ENCODE measurements around the gene C1QTNF12. TPM values are rescaled to one million over a fixed set of nuclear protein-coding genes. Genes with fewer than 3 reads are reported as not detected.

The C1QTNF12 gene
- total and polyA plus RNA-seq, 2 of the 8 experiments (the other 6 are each of a cell fraction or from before 2014, with no cell fraction given): 2.1 to 3.7 TPM

DNA sequence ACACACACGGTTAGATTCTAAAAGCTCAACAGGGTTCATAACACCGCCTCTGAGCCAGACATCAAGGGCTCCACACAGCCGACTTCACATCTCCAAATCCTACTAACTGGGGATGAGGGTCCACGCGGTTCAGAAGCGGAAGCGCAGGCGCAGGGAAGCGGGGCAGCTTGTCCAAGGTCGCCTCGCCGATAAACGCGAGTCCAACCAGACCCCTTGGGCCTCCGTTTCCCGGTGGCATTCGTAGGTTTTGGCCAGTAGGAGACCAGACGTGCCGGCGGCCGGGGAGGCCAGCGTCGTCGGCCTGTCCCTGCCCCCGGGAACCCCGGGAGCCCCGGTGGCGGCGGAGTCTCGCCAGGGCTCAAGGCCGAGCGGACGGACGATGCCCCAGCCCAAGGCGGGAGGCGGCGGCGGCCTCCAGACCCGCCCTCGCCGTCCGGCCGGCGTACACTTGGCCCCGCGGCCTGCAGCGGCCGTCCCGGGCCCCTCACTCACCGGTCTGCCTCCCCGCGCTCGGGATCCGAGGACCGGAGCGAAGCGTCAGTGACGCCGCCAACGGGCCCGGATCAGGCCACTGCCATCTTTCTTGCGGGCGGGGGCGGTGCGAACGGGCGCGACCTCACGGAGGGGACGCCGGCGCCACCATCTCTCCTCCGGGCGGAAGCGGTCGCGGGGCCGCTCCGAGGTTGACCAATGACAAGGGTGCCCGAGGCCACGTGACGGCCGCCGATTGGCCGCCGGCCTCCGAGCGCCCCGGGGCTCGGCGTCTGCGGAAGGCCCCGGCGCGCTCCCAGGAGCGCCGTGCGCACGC is 14.9 kb downstream of the C1QTNF12 start, which contains the start of gene SDF4:
SDF4 (minus strand) TSS at position 602 of the 808 bp plus-strand sequence. CDS start 3,229 bp downstream, outside the sequence.
- Histone ChIP-seq H2BK20ac (ENCODE audit: low read length) (no peak within 1 kb of the TSS), H4K5ac (ENCODE audit: insufficient read length, low read depth, low read length) (no peak within 1 kb of the TSS), H4K91ac (replicated peaks; ENCODE audit: insufficient read length, low read length) (no peak within 1 kb of the TSS), H3K4me2 (ENCODE audit: insufficient read depth in 1 of 2, low read depth in 2 of 2, low read length in 2 of 2) (peak within 1 kb of the TSS; percentile 81 to 88), H4K8ac (ENCODE audit: extremely low read depth, insufficient read depth, low read length) (peak within 1 kb of the TSS; percentile 91), H3K18ac (ENCODE audit: extremely low read depth, low read length) (peak within 1 kb of the TSS; percentile 60; the same call in 1 of the 2 replicates), H2BK12ac (ENCODE audit: low read depth, low read length) (peak within 1 kb of the TSS; percentile 17; the same call in 1 of the 2 replicates), H2BK120ac (replicated peaks; ENCODE audit: low read depth, low read length) (no peak within 1 kb of the TSS), H3K23me2 (ENCODE audit: low read depth, low read length) (peaks cover 7% of the 10 kb centered on the region), H3K79me1 (ENCODE audit: low read depth, low read length) (peaks cover 40% of the 10 kb centered on the region), H4K20me1 (replicated peaks in 1 of 2; ENCODE audit: control insufficient read depth in 1 of 2, insufficient read depth in 2 of 2, low read length in 2 of 2) (peaks cover under 1 to 25% of the 10 kb centered on the region in 2 experiments), H3K9ac (replicated peaks in 1 of 4; ENCODE audit: extremely low read depth in 1 of 4, low read depth in 3 of 4, low read length in 3 of 4) (peak within 1 kb of the TSS; percentile 58 to 89 (median 80)), H3K27me3 (replicated peaks in 1 of 4; ENCODE audit: control insufficient read depth in 3 of 4, extremely low read depth in 1 of 4, insufficient read depth in 3 of 4, low read length in 3 of 4) (no peaks in the 10 kb centered on the region; a peak in 1 of 7 replicates), H2AFZ (ENCODE audit: low read length) (peak within 1 kb of the TSS; percentile 21; the same call in 1 of the 2 replicates), H3K9me3 (ENCODE audit: insufficient read depth in 2 of 2, low read depth in 1 of 2, low read length in 1 of 2) (peaks cover 0 to 9% of the 10 kb centered on the region in 2 experiments; a peak in 2 of 4 replicates), H3K79me2 (ENCODE audit: control insufficient read depth in 1 of 2, insufficient read depth in 2 of 2, low read length in 2 of 2) (peaks cover 6 to 34% of the 10 kb centered on the region in 2 experiments; a peak in 3 of 4 replicates), H3K56ac (replicated peaks; ENCODE audit: insufficient read length, low read depth, low read length) (peak within 1 kb of the TSS; percentile 30), H3K36me3 (ENCODE audit: control insufficient read depth in 2 of 4, insufficient read depth in 4 of 4, low read length in 3 of 4) (peaks cover 2 to 22% (median 4%) of the 10 kb centered on the region in 4 experiments; a peak in 4 of 8 replicates), H2AK5ac (ENCODE audit: low read depth, low read length) (peak within 1 kb of the TSS; percentile 25; the same call in 1 of the 2 replicates), H3K23ac (ENCODE audit: insufficient read length) (no peak within 1 kb of the TSS), H2BK5ac (ENCODE audit: low read depth, low read length) (peak within 1 kb of the TSS; percentile 15; the same call in 1 of the 2 replicates), H3K14ac (ENCODE audit: insufficient read length) (no peak within 1 kb of the TSS), H2BK15ac (ENCODE audit: low read length) (peak within 1 kb of the TSS; percentile 88; the same call in 1 of the 2 replicates), H3K4me1 (replicated peaks in 1 of 4; ENCODE audit: control insufficient read depth in 3 of 4, insufficient read depth in 4 of 4, low read length in 3 of 4) (peaks cover 0 to 6% (median under 1%) of the 10 kb centered on the region in 4 experiments; a peak in 4 of 7 replicates), H3K4me3 (ENCODE audit: extremely low read depth in 1 of 4, insufficient read depth in 2 of 4, low read depth in 3 of 4, low read length in 4 of 4) (peak within 1 kb of the TSS; percentile 86 to 92 (median 90)), H3K27ac (ENCODE audit: low read depth, low read length) (peak within 1 kb of the TSS; percentile 86), H3K4ac (replicated peaks; ENCODE audit: insufficient read length, low read depth, low read length) (peak within 1 kb of the TSS; percentile 91)
- CTCF ChIA-PET (ENCODE audit: partially characterized antibody): interaction anchor here (0.6 to 1.6 kb wide), 10 partner anchors 8 to 247 kb away, joined by 3 to 6 read pairs (median 4); partner anchors contain the start of gene RNF223
- FAIRE-seq (no peak), DNase-seq (ENCODE audit: low read depth in 1 of 2, low spot score in 2 of 2) (peak; percentile 76 to 94)
- POLR2A ChIA-PET (ENCODE audit: partially characterized antibody): interaction anchor here (0.6 to 2.3 kb wide), 19 partner anchors 8 to 256 kb away, joined by 3 to 12 read pairs (median 4); partner anchors contain the start of genes C1QTNF12 and TNFRSF18
- WGBS, 2 experiments (ENCODE audit: extremely low coverage in 1 of 2, insufficient coverage in 1 of 2, insufficient read length in 1 of 2, insufficient replicate concordance in 2 of 2, low coverage in 1 of 2, low lambda C conversion rate in 2 of 2, missing lambda C conversion rate in 1 of 2): 2% methylated on average over 18 of the region's 99 CpGs; no CpG with 5 or more reads in 1 of the 2 experiments
- TF ChIP-seq MAFK (IDR thresholded peaks at IDR 0.05; ENCODE audit: low read depth, low read length) (no peak), POLR2AphosphoS5 (IDR thresholded peaks at IDR 0.05; ENCODE audit: low read depth, low read length) (peak; percentile 49; the same call in 1 of the 2 replicates), E2F6 (IDR thresholded peaks at IDR 0.05) (peak; percentile 32; the same call in 1 of the 2 replicates), CBX5 (IDR thresholded peaks at IDR 0.05; ENCODE audit: low read depth, low read length) (no peak), JUN (IDR thresholded peaks at IDR 0.05; ENCODE audit: low read depth, low read length) (no peak), BACH1 (IDR thresholded peaks at IDR 0.05; ENCODE audit: low read length) (no peak), YY1 (IDR thresholded peaks at IDR 0.05; ENCODE audit: low read depth, low read length) (peak; percentile 99), GTF2F1 (IDR thresholded peaks at IDR 0.05; ENCODE audit: borderline replicate concordance, low read depth, low read length) (no peak)
